ENCODE measurements around the gene METTL13.

The METTL13 gene

GRCh38 chr1:171794085-171794484, 12.6 kb downstream of the METTL13 start:
- H3K36me3 ChIP-seq (ENCODE audit: control insufficient read depth in 2 of 2, insufficient read depth in 1 of 2, low read length in 2 of 2) = peaks cover 14 to 91% of the 10 kb centered on the region in 2 experiments
- H3K4me1 ChIP-seq (ENCODE audit: control insufficient read depth, insufficient read depth, low read length) = no peaks in the 10 kb centered on the region
- CTCF ChIA-PET = interaction anchor here (0.5 to 3.0 kb wide), 2 partner anchors 7 to 150 kb away, joined by 3 to 13 read pairs; no protein-coding TSS in a partner anchor
- no peak overlapping the region for H3K4me3 ChIP-seq (ENCODE audit: low read depth, low read length)
- TF ChIP-seq ZNF391 (tag by site-specific recombination; IDR thresholded peaks at IDR 0.05; ENCODE audit: borderline replicate concordance, low read depth) = no peak
- no peak for TF ChIP-seq ZNF16 (tag by site-specific recombination; IDR thresholded peaks at IDR 0.05; ENCODE audit: low read depth)
- no peak for TF ChIP-seq ZNF394 (tag by site-specific recombination; IDR thresholded peaks at IDR 0.05; ENCODE audit: borderline replicate concordance)
- no peak for TF ChIP-seq ZNF510 (tag by site-specific recombination; IDR thresholded peaks at IDR 0.05; ENCODE audit: insufficient replicate concordance)
- TF ChIP-seq RBAK (tag by site-specific recombination; IDR thresholded peaks at IDR 0.05) = no peak
- POLR2A ChIA-PET = no interaction called here
- no peaks in the 10 kb centered on the region for H3K9me3 ChIP-seq (ENCODE audit: control insufficient read depth, insufficient read depth, low read depth, low read length)
- no peak overlapping the region for H3K27ac ChIP-seq (ENCODE audit: extremely low read depth, low read depth, low read length)

GRCh38 chr1:171796592-171796991, 15.1 kb downstream of the METTL13 start:
- Histone ChIP-seq H3K4me3 (ENCODE audit: low read depth, low read length) (no peak overlapping the region), H3K9me3 (ENCODE audit: control insufficient read depth, insufficient read depth, low read depth, low read length) (no peaks in the 10 kb centered on the region), H3K36me3 (ENCODE audit: control insufficient read depth in 2 of 2, insufficient read depth in 1 of 2, low read length in 2 of 2) (peaks cover 10 to 66% of the 10 kb centered on the region in 2 experiments; a peak in 2 of 3 replicates), H3K4me1 (ENCODE audit: control insufficient read depth, insufficient read depth, low read length) (no peaks in the 10 kb centered on the region), H3K27ac (ENCODE audit: extremely low read depth, low read depth, low read length) (no peak overlapping the region)
- TF ChIP-seq ZNF157 (tag by site-specific recombination; IDR thresholded peaks at IDR 0.05) (no peak), ZNF624 (tag by site-specific recombination; IDR thresholded peaks at IDR 0.05) (no peak), ZNF776 (tag by site-specific recombination; IDR thresholded peaks at IDR 0.05; ENCODE audit: borderline replicate concordance) (no peak), PRDM1 (tag by site-specific recombination; IDR thresholded peaks at IDR 0.05) (no peak), ZNF132 (tag by site-specific recombination; IDR thresholded peaks at IDR 0.05; ENCODE audit: borderline replicate concordance) (no peak), ZNF48 (tag by site-specific recombination; IDR thresholded peaks at IDR 0.05) (no peak), ZNF324 (tag by site-specific recombination; IDR thresholded peaks at IDR 0.05) (no peak), ZNF488 (tag by site-specific recombination; IDR thresholded peaks at IDR 0.05) (no peak), ZNF266 (tag by site-specific recombination; IDR thresholded peaks at IDR 0.05; ENCODE audit: low read depth) (no peak), ZNF23 (tag by site-specific recombination; IDR thresholded peaks at IDR 0.05; ENCODE audit: borderline replicate concordance) (no peak), ZNF558 (tag by site-specific recombination; IDR thresholded peaks at IDR 0.05) (no peak), ZNF114 (tag by site-specific recombination; IDR thresholded peaks at IDR 0.05) (no peak), ZNF214 (tag by site-specific recombination; IDR thresholded peaks at IDR 0.05; ENCODE audit: borderline replicate concordance) (no peak), GLI4 (tag by site-specific recombination; IDR thresholded peaks at IDR 0.05) (no peak), ZNF37A (tag by site-specific recombination; IDR thresholded peaks at IDR 0.05) (no peak), ZSCAN5A (tag by site-specific recombination; IDR thresholded peaks at IDR 0.05) (no peak), ZNF555 (tag by site-specific recombination; conservative IDR thresholded peaks at IDR 0.05) (no peak), PRDM6 (tag by site-specific recombination; IDR thresholded peaks at IDR 0.05) (no peak), HIC1 (tag by site-specific recombination; IDR thresholded peaks at IDR 0.05) (no peak)
- ChIA-PET CTCF (interaction anchor here (0.6 to 11.4 kb wide), 2 partner anchors 186 to 1568 kb away, joined by 5 to 378 read pairs; no protein-coding TSS in a partner anchor), POLR2A (interaction anchor here (1.8 kb wide), 1 partner anchor 15 kb away, joined by 4 read pairs; the partner anchor contains the start of gene METTL13)

All from HEK293 (cell line).